Activated T-helper 1 cell treated with Interleukin-2 at 50 U/mL for 16 hours (primary cell): ENCODE measurements around the gene SMS.
A peak's percentile ranks its signal among the peaks of the same experiment; 100 is the strongest.

Source experiments
- DNase-seq: peaks from one replicate; pipeline ENCODE4 v3.0.0-alpha.2; 2020; ENCODE audit warnings: low read depth

The SMS gene

GRCh38 chrX:21978346-21978745 is 37.8 kb downstream of the SMS start:
- no peak for DNase-seq

DNA sequence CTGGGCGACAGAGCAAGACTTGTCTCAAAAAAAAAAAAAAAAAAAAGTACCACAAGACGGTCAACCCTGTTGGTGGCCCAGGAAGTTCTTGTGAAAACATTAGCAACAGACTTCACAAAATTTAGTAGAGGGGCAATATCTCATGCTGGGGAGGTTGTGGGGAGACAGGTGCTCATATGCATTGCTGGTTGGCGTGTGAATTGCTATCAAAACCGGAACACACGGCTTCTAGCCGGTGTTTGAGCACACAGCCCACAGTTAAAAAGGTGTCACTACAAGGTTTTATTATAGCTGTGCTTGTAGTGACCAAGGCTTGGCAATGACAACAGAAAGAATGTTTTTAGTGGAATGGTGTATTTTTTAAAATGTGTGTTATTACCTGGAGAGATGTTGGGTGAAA is 41.8 kb downstream of the SMS start:
- DNase-seq, result no peak

GRCh38 chrX:21985332-21985777 is 44.8 kb downstream of the SMS start:
- peak; percentile 33 for DNase-seq

DNA sequence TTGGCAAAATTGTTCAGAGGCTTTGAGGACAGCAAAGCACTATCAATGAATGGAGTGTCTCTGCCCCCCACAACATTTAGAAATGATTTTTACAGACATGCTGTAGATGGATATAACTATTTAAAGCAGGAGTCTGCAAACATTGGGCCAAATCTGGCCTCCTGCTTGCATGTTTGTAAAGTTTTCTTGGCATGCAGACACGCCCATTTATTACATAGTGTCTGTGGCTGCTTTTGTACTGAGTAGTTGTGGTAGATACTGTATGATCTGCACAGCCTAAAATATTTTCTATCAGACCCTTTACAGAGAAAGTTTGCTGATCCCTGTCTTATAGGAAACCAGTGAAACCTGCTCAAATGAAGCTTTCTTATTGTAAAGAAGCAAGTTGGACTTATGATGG is 46.1 kb downstream of the SMS start:
- DNase-seq, result no peak

GRCh38 chrX:21989384-21989783 is 48.9 kb downstream of the SMS start:
- DNase-seq, result no peak

GRCh38 chrX:21990832-21991231 is 50.3 kb downstream of the SMS start:
- no peak for DNase-seq

DNA sequence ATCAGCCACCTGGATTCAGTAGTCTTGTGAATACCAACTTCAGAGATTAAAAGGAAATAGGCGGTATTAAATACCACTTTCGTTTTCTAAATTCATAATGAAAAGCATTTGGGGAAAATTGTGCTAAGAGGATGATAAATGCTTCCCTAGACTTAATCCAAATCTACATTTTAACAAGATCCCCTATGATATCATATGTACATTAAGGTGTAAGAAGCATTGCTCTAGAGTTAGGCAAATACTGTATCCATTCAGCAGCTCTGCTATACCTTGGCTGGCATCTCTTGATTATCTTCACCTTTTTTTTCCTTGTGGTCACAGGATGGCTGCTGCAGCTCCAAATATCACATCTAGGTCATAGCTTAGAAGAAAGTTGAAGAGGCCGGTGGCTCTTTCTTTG is 51.0 kb downstream of the SMS start:
- DNase-seq, result no peak

DNA sequence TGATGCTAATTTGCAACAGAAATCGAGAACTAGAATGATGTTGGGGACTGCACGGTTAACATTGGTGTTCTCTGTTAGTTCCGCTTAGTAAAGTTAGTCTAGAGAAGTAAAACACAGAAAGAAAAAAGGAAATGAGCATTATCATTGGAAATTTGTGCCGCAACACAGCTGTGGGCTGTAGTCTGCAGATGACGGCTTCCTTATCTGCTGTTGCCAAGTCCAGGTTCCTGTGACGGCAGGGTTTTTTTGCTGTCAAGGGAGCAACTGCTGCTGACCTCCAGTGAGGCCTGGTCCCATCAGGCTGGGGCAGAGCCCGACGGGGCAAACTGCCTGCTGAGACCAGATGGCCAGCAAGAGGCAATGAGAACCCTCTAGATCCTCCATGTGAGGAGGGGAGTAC is 52.8 kb downstream of the SMS start:
- no peak for DNase-seq

DNA sequence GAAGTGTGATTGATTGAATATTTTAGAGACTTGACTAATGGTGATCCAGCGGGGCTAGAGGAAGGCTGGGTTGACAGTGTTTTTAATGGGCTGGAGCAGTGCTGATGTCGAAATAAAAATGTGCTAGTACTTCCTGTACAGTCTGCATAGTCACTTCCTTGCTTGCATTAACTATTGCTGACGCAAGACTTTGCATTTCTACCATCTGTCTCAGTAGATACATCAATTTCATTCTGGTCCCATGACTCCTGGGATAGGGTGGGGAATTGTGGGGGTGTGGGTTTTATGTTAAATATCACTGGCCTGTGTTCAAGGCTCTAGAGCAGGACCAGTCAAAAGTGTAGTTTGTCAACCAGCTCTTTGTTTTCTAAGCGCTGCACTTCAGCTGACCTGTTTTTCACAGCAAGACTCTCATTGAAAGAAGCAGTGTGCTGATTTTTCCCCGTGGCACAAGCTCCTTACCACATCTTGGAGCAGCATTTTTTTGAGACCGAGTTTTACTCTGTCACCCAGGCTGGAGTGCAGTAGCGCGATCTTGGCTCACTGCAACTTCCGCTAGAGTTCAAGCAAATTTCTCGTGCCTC is 56.5 kb downstream of the SMS start:
- DNase-seq, result no peak

DNA sequence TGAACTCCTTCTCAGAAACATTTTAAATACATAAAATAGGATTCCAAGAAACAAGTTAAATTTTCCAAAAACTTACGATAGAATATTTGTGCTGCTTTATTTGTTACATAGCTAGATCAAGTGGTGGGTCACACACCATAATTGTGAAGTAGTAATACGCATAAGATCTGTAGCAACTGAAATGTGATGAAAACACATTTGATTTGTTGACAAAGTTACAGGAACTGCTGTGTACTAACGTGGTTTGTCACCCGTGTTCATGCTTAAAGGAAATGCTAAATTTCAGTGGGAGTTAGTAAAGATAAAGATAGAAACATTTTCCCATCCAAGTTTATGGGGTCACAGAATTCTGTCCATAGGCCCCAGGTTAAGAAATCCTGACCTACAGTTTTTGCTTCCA is 57.5 kb downstream of the SMS start:
- DNase-seq, result no peak

GRCh38 chrX:22004866-22005265 is 64.4 kb downstream of the SMS start:
- DNase-seq, result no peak

DNA sequence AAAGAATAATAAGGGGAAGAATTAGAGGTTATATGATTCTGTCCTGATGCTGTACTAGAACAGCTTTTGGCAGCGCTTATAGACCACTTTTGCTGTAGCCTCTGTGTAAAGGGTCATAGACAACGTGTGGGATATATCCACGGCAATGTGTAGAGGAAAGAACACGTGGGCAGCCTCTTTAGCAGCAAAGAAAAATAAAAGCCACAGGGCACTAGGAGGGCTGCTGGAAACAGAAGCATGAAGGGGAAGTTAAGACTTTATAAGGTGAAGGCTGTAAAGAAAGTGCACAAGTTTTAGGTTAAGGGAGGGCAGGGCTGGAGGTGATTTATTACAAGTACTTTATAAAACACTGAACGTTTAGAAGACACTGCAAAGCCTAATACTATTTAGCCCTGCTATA is 71.5 kb downstream of the SMS start:
- no peak for DNase-seq

DNA sequence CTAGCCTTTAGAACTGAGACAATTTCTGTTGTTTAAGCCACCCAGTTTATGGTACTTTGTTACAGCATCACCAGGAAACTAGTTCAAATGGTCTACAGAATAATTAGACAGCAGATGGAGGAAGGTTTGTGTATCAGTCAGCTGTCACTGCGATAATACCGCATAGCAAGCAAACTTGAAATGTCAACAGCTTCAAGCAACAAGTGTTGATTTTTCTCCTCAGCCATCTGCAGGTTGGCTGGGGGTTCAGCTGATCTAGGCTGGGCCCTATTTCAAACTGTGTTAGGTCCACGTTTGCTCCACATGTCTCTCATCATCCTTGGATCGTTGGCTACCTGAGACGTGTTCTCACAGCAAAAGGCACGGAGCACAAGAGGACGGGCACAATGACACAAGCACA is 72.4 kb downstream of the SMS start:
- DNase-seq, result no peak

GRCh38 chrX:22015139-22015750 is 74.7 kb downstream of the SMS start:
- DNase-seq, result no peak

GRCh38 chrX:22021751-22022324 is 81.3 kb downstream of the SMS start:
- no peak for DNase-seq

DNA sequence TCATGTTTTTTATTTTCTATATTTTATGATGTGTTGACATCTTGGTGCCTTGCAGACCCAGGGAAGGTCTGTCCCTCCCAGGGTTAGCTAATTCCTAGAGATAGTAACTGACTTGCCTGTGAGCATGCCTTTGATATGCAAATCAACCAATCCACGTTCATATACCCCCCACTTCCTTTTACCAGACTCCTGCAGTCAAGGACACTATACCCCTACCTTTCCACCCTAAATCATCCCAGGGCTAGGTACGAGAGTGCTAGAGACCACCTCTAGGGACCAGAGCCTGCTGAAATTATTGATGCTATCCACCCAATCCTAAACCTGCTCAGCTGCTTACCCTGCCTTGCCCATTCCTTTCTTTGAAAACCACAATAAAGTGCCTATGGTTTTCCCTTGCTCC is 84.1 kb downstream of the SMS start:
- DNase-seq, result no peak

DNA sequence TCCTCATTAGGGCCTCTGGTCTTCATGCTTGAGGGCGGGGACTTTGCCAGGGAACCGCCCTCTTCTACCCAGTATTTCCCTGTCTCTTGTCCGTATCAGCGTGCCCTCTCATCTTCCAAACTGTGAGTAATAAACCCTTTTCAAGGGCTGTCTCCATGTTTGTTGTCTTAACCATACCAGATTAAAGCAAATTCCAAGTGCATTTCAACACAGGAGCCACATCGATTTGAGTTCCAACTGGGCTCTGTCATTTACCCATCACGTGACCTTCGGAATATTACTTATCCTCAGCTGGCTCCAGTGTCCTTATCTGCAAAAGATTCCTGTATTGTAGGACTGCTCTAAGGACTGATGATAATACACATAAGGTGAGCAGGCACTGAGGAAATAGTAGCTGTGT is 85.2 kb downstream of the SMS start:
- no peak for DNase-seq

- DNase-seq, result no peak
Observed at GRCh38 chrX:22026731-22027130, 86.2 kb downstream of the SMS start.

GRCh38 chrX:22032084-22032483 is 91.6 kb downstream of the SMS start, which contains the start of gene PHEX:
PHEX (plus strand) TSS chrX:22032325; CDS start chrX:22033006, 681 bp downstream.
- DNase-seq, result no peak

GRCh38 chrX:22032506-22032905 is 92.0 kb downstream of the SMS start:
- DNase-seq, result no peak

GRCh38 chrX:22033818-22034217 is 93.3 kb downstream of the SMS start:
- no peak for DNase-seq

DNA sequence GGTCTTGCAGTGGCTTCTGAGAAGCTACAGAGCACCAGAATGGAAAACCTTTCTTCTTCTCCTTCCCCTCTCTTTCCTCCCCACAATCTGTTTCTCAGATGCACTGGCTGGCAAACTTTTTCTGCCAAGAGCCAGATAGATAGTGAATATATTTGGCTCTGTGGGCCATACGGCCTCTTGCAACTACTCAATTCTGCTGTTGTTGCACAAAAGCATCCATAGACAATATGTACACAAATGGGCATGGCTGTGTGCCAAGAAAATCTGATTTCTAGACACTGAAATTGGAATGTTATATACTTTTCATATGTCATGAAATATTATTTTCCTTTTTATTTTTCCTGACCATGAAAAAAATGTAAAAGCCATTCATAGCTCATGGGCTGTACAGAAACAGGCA is 94.7 kb downstream of the SMS start:
- DNase-seq, result no peak

- no peak for DNase-seq
Observed at GRCh38 chrX:22037225-22037624, 96.7 kb downstream of the SMS start.
